Psoas muscle (tissue), 8 donors: ENCODE results near the gene DNAH8. TPM values are rescaled to one million over a fixed set of nuclear protein-coding genes. Genes with fewer than 3 reads are reported as not detected.

Experiments
- ATAC-seq, 4 donors: fragments of 200-7000 bp; cut with Tn5 transposase; one replicate each; pipeline ENCODE4 v1.9.1; 2020; ENCODE audit warnings: moderate library complexity in 3 of 4, mild to moderate bottlenecking in 2 of 4
- DNase-seq, 2 donors: peaks; one replicate each; pipeline ENCODE4 v3.0.0-alpha.2; 2020
- H3K27ac ChIP-seq: fragments of 200-600 bp; one replicate; pipeline ENCODE4 v1.8.0; 2022
- H3K27me3 ChIP-seq, 3 donors: fragments of 200-600 bp in 1 of 3; one replicate each; pipeline versions ENCODE4 v1.6.1 to v1.8.0; 2013 to 2022; ENCODE audit warnings: low read length in 2 of 3, mild to moderate bottlenecking in 2 of 3, moderate library complexity in 1 of 3; ENCODE audit not compliant: insufficient read depth in 3 of 3
- H3K36me3 ChIP-seq, 2 donors: fragments of 200-600 bp in 1 of 2; one replicate each; pipeline versions ENCODE4 v1.6.1 to v1.8.0; 2013 to 2022; ENCODE audit warnings: low read depth in 1 of 2, mild to moderate bottlenecking in 1 of 2, moderate library complexity in 1 of 2; ENCODE audit not compliant: insufficient read depth in 1 of 2
- H3K4me1 ChIP-seq: fragments of 200-600 bp; one replicate; pipeline ENCODE4 v1.8.0; 2022
- H3K4me3 ChIP-seq: fragments of 200-600 bp; one replicate; pipeline ENCODE4 v1.8.0; 2022; ENCODE audit warnings: mild to moderate bottlenecking
- H3K9me3 ChIP-seq: fragments of 200-600 bp; one replicate; pipeline ENCODE4 v1.8.0; 2022
- CTCF ChIP-seq: fragments of 200-600 bp; IDR thresholded peaks from one replicate; pipeline ENCODE4 v1.8.0; 2022; ENCODE audit warnings: antibody characterized with exemption
- WGBS, 3 donors: extraction: QIAGEN DNeasy Blood & Tissue Kit; methylation state at CpG; one replicate each; pipeline versions ENCODE4 v1.1.6 to v1.1.7; 2013; 5-methylcytosine and 5-hydroxymethylcytosine counted together
- intact Hi-C, 2 donors: fragments of 100-400 bp; cut with DNase I; formaldehyde crosslinking; loops; one replicate each; pipeline versions ENCODE4 v1.11.0 to v1.14.2; 2022
- polyA plus RNA-seq, 3 donors: library from polyadenylated mRNA; stranded (reverse); fragments of 200-250 nt; gene quantifications; one replicate each; pipeline ENCODE4 v1.2.3, GENCODE V29; 2013
- total RNA-seq, 4 donors: library from RNA; stranded (reverse); fragmentation: NEBNext Ultra II Directional in 2 of 4; extraction: Animal tissue kit (Norgen Biotek cat#: 25700) in 2 of 4; gene quantifications; one replicate each; pipeline versions ENCODE4 v1.2.1 to v1.2.4, GENCODE V29; 2021 to 2023
- donor health status: healthy with polysubstance abuse.
- donor health status: DM: no; HTN: no; CAD: no; lungs with moderate emphysema.
- donor health status: Bipolar disorder and iron deficiency.
- donor health status: healthy.
- donor health status: DM: yes; HTN: yes; CAD: no.
- donor health status: DM: no; HTN: no; CAD: no.
- donor health status: DM: no; HTN: no; CAD: no.
- donor health status: DM: yes; HTN: yes; CAD: no.

DNAH8 gene
- total and polyA plus RNA-seq, 7 donors, result 0.02 TPM; not detected in 6

GRCh38 chr6:39018103-39018502 lies 303.0 kb downstream of the DNAH8 start:
- ATAC-seq (no peak), DNase-seq (no peak)
- WGBS, 3 donors, result 59 to 63% (median 60%) methylated on average over 5 of the region's 5 CpGs
- Histone ChIP-seq H3K9me3 (no peaks in the 10 kb centered on the region), H3K27ac (no peak overlapping the region), H3K27me3 (peaks cover 0 to 18% (median 0%) of the 10 kb centered on the region in 3 donors), H3K4me3 (no peak overlapping the region), H3K4me1 (no peaks in the 10 kb centered on the region), H3K36me3 (no peaks in the 10 kb centered on the region)
- TF ChIP-seq CTCF, result no peak
- intact Hi-C loops, result no loop called here

DNA sequence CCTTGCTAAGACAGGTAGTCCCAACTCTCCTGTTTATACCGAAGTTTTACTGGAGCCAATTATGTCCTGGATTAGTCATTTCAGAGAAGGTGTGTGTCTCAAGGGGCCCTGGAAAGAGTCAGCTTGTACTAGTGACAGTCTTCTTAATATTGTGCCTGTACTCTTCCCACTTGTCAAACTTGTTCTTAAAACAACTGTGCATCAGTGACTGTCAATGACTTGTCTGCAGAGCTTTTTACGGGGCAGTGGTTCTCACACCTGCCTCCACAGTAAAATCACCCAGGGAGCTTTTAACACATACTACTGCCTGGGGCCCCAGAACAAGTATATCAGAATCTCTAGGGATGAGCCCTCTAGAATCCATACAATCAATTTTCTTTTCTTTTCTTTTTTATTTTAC lies 305.0 kb downstream of the DNAH8 start:
- Histone ChIP-seq H3K9me3 (no peaks in the 10 kb centered on the region), H3K4me3 (no peak overlapping the region), H3K36me3 (no peaks in the 10 kb centered on the region), H3K27ac (no peak overlapping the region), H3K27me3 (peaks cover 0 to 18% (median 0%) of the 10 kb centered on the region in 3 donors), H3K4me1 (no peaks in the 10 kb centered on the region)
- intact Hi-C loops, result no loop called here
- WGBS, 3 donors, result 72 to 74% (median 73%) methylated on average over 2 of the region's 2 CpGs
- ATAC-seq (no peak), DNase-seq (no peak)
- no peak for TF ChIP-seq CTCF

DNA sequence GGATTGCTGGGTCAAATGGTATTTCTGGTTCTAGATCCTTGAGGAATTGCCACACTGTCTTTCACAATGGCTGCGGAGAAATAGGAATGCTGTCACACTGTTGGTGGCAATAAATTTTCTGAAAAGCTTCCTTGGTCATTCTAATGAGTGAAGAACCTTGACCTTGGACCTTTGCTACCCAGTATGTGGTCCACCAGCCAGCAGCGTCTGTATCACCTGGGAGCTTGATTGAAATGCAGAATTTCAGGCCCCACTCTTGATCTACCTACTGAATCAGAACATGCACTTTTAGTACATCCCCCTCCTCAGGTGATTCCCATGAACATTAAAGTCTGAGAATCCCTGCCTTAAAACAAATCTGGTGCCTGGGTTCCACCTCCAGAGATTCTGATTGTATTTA lies 305.9 kb downstream of the DNAH8 start:
- H3K9me3 ChIP-seq, result no peaks in the 10 kb centered on the region
- ATAC-seq (no peak), DNase-seq (no peak)
- intact Hi-C loops, result no loop called here
- H3K4me3 ChIP-seq, result no peak overlapping the region
- H3K36me3 ChIP-seq, result no peaks in the 10 kb centered on the region
- TF ChIP-seq CTCF, result no peak
- H3K27ac ChIP-seq, result no peak overlapping the region
- WGBS, 3 donors, result 43 to 66% (median 57%) methylated on average over 2 of the region's 2 CpGs
- peaks cover 0 to 18% (median 0%) of the 10 kb centered on the region in 3 donors for H3K27me3 ChIP-seq
- H3K4me1 ChIP-seq, result no peaks in the 10 kb centered on the region

DNA sequence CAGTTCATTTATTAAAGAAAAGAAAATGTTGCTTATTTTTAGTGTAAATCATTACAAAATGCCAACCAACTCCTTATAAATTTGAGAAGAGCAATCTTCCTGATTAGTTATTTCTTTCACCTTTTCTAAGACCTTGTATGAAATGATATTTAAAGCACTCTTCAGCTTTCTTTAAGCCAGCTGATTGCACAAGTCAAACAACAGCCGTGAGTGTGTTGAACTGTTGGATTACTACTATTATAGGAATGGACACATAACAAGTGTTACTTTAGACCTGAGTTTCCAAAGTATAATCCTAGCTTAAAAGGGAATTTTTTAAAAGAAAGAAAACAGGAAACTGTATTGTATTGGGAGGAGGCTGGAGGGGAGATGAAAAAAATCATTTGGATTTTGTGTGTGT lies 306.7 kb downstream of the DNAH8 start:
- H3K9me3 ChIP-seq, result no peaks in the 10 kb centered on the region
- no peaks in the 10 kb centered on the region for H3K36me3 ChIP-seq
- TF ChIP-seq CTCF, result no peak
- H3K27ac ChIP-seq, result no peak overlapping the region
- no peaks in the 10 kb centered on the region for H3K4me1 ChIP-seq
- intact Hi-C loops, result no loop called here
- 54 to 67% (median 56%) methylated on average over 1 of the region's 1 CpG for WGBS, 3 donors
- H3K27me3 ChIP-seq, result peaks cover 0 to 18% (median 0%) of the 10 kb centered on the region in 3 donors
- H3K4me3 ChIP-seq, result no peak overlapping the region
- ATAC-seq (no peak), DNase-seq (no peak)

DNA sequence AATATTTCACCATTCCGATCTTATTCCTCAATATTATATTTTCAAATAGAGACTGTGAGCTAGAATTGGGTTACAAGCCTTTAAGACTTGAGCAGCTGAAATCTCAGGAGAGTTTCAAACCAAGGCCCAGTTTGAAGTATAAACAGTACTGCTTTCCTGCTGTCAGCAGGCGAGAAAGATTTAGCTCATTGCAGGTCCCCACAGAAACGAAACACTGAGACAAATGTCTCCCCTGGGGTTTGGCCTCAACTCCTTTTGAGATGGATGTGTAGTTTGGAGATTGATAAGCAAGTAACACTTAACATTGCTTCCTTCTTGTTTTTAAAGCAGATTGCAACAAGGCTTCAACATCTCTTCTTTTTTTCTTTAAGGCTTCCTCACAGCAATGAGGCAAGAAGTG lies 311.1 kb downstream of the DNAH8 start:
- H3K4me3 ChIP-seq, result no peak overlapping the region
- H3K9me3 ChIP-seq, result no peaks in the 10 kb centered on the region
- no peaks in the 10 kb centered on the region for H3K27me3 ChIP-seq
- H3K36me3 ChIP-seq, result no peaks in the 10 kb centered on the region
- no peak for ATAC-seq
- H3K4me1 ChIP-seq, result no peaks in the 10 kb centered on the region
- TF ChIP-seq CTCF, result no peak
- intact Hi-C loops, result no loop called here
- 39 to 49% (median 44%) methylated on average over 3 of the region's 3 CpGs for WGBS, 3 donors
- DNase-seq, result no peak
- no peak overlapping the region for H3K27ac ChIP-seq
